A549 (cell line): ENCODE results near the gene SLC9A9. TPM values are rescaled to one million over a fixed set of nuclear protein-coding genes. Genes with fewer than 3 reads are reported as not detected.

ENCODE experiments used
- ATAC-seq, 2 experiments: fragments of 200-7000 bp in 1 of 2; fragments of >200 bp in 1 of 2; cut with Nextera tagmentation in 1 of 2; cut with Tn5 transposase in 1 of 2; 3 replicates each; pipeline versions ENCODE4 v1.8.0 to v1.9.1; 2018 to 2020; ENCODE audit warnings: mild to moderate bottlenecking in 1 of 2, moderate library complexity in 1 of 2
- CTCF ChIA-PET: fragments of 300-600 bp; sonication (Branson Sonifier 250); formaldehyde crosslinking; extraction: SDS; loops from one replicate; lab custom pipeline; 2021; ENCODE audit warnings: antibody characterized with exemption, inconsistent platforms; lab: Yijun Ruan, JAX
- POLR2A ChIA-PET: fragments of 350-600 bp; formaldehyde crosslinking; extraction: SDS; loops from one replicate; lab custom pipeline; 2021; ENCODE audit warnings: antibody characterized with exemption, inconsistent platforms; lab: Yijun Ruan, JAX
- DNase-seq, 2 experiments: peaks; one replicate each; pipeline versions ENCODE4 v3.0.0 to v3.0.0-alpha.2; 2011 to 2016; ENCODE audit warnings: low read depth in 1 of 2, low spot score in 1 of 2
- FAIRE-seq: peaks from 2 replicates; lab custom pipeline; 2011; peaks lifted over from hg19 to GRCh38; lab: Jason Lieb, UNC
- H3K27ac ChIP-seq, 2 experiments: fragments of >200 bp; sonication (Bioruptor Twin); formaldehyde crosslinking; 3 replicates each; pipeline ENCODE4 v1.5.1; 2016 to 2017
- H3K4me1 ChIP-seq: fragments of >200 bp; sonication (Bioruptor Twin); formaldehyde crosslinking; 3 replicates; pipeline ENCODE4 v1.6.1; 2016
- H3K4me2 ChIP-seq: fragments of >200 bp; sonication (Bioruptor Twin); formaldehyde crosslinking; 3 replicates; pipeline ENCODE4 v1.6.1; 2016
- H3K4me3 ChIP-seq: fragments of >200 bp; sonication (Bioruptor Twin); formaldehyde crosslinking; 3 replicates; pipeline ENCODE4 v1.5.1; 2016
- H3K9me3 ChIP-seq: fragments of >200 bp; sonication (Bioruptor Twin); formaldehyde crosslinking; 3 replicates; pipeline ENCODE4 v1.6.1; 2016
- BCL3 ChIP-seq: fragments of >200 bp; sonication (Bioruptor Twin); formaldehyde crosslinking; IDR thresholded peaks from 3 replicates; pipeline ENCODE4 v1.6.1; 2016
- CBX2 ChIP-seq: fragments of 200-600 bp; sonication (generic); IDR thresholded peaks from 2 replicates; pipeline ENCODE4 v1.6.1; 2016; ENCODE audit warnings: low read depth, mild to moderate bottlenecking, borderline replicate concordance
- ESRRA ChIP-seq: fragments of 150-350 bp; IDR thresholded peaks from 2 replicates; pipeline ENCODE4 v1.6.1; 2014; ENCODE audit warnings: mild to moderate bottlenecking, low read length, borderline replicate concordance
- FOSL2 ChIP-seq, 2 experiments: fragments of 450-650 bp in 1 of 2; fragments of >200 bp in 1 of 2; sonication (Bioruptor Twin) in 1 of 2; formaldehyde crosslinking; IDR thresholded peaks; 2 replicates each; pipeline versions ENCODE4 v1.5.0 to v1.6.1; 2016 to 2020; ENCODE audit warnings: mild to moderate bottlenecking in 1 of 2, moderate library complexity in 1 of 2
- HES2 ChIP-seq: fragments of >200 bp; sonication (Bioruptor Twin); formaldehyde crosslinking; IDR thresholded peaks from 2 replicates; pipeline ENCODE4 v1.6.1; 2016
- HEYL ChIP-seq: fragments of 250-450 bp; sonication (Bioruptor Pico); IDR thresholded peaks from 2 replicates; pipeline ENCODE4 v1.8.0; 2021; ENCODE audit warnings: mild to moderate bottlenecking, moderate library complexity
- HMGXB4 ChIP-seq: fragments of 250-450 bp; sonication (Bioruptor Pico); IDR thresholded peaks from 2 replicates; pipeline ENCODE4 v1.5.0; 2021; ENCODE audit warnings: mild to moderate bottlenecking, moderate library complexity, borderline replicate concordance
- HOXA7 ChIP-seq: fragments of 250-450 bp; sonication (Bioruptor Pico); IDR thresholded peaks from 2 replicates; pipeline ENCODE4 v1.5.0; 2020; ENCODE audit warnings: mild to moderate bottlenecking, moderate library complexity
- JUN ChIP-seq, 2 experiments: fragments of >200 bp; sonication (Bioruptor Twin); formaldehyde crosslinking; IDR thresholded peaks; 2 replicates in 1 of 2; 3 replicates in 1 of 2; pipeline ENCODE4 v1.6.1; 2016 to 2017
- KDM1A ChIP-seq: fragments of 200-600 bp; sonication (generic); IDR thresholded peaks from 2 replicates; pipeline ENCODE4 v1.6.1; 2016; ENCODE audit warnings: low read depth, mild to moderate bottlenecking
- MAFK ChIP-seq: fragments of 450-650 bp; IDR thresholded peaks from 2 replicates; pipeline ENCODE4 v1.6.1; 2014; ENCODE audit not compliant: partially characterized antibody
- NFE2L2 ChIP-seq: fragments of 150-350 bp; conservative IDR thresholded peaks from 2 replicates; pipeline ENCODE4 v1.6.1; 2014; ENCODE audit warnings: low read length
- NPAS2 ChIP-seq: fragments of 250-450 bp; sonication (Bioruptor Pico); IDR thresholded peaks from 2 replicates; pipeline ENCODE4 v1.8.0; 2022; ENCODE audit warnings: mild to moderate bottlenecking, moderate library complexity, borderline replicate concordance
- NR3C1 ChIP-seq: fragments of >200 bp; sonication (Bioruptor Twin); formaldehyde crosslinking; IDR thresholded peaks from 3 replicates; pipeline ENCODE4 v1.6.1; 2017
- PBX3 ChIP-seq: IDR thresholded peaks from 2 replicates; pipeline ENCODE4 v1.6.1; 2012
- POLR2AphosphoS2 ChIP-seq: conservative IDR thresholded peaks from 2 replicates; pipeline ENCODE4 v1.6.1; 2012; ENCODE audit warnings: low read length, improper control_type of control experiment, inconsistent platforms
- RARB ChIP-seq: fragments of 250-450 bp; sonication (Bioruptor Pico); IDR thresholded peaks from 2 replicates; pipeline ENCODE4 v1.8.0; 2021; ENCODE audit warnings: mild to moderate bottlenecking, moderate library complexity
- REST ChIP-seq: fragments of 200-600 bp; sonication (generic); IDR thresholded peaks from 2 replicates; pipeline ENCODE4 v1.6.1; 2016; ENCODE audit warnings: antibody characterized with exemption, mild to moderate bottlenecking, moderate library complexity
- RFX5 ChIP-seq: fragments of 450-650 bp; IDR thresholded peaks from 2 replicates; pipeline ENCODE4 v1.7.1; 2014; ENCODE audit warnings: antibody characterized with exemption, mild to moderate bottlenecking, moderate library complexity
- SMC3 ChIP-seq: fragments of >200 bp; sonication (Bioruptor Twin); formaldehyde crosslinking; IDR thresholded peaks from 3 replicates; pipeline ENCODE4 v1.6.1; 2018; ENCODE audit warnings: inconsistent platforms
- SREBF2 ChIP-seq: fragments of 450-650 bp; IDR thresholded peaks from 2 replicates; pipeline ENCODE4 v1.6.1; 2014; ENCODE audit warnings: mild to moderate bottlenecking, moderate library complexity
- TFCP2L1 ChIP-seq: fragments of 250-450 bp; sonication (Bioruptor Pico); IDR thresholded peaks from 2 replicates; pipeline ENCODE4 v1.5.0; 2021; ENCODE audit warnings: mild to moderate bottlenecking
- TP53 ChIP-seq: fragments of 250-450 bp; sonication (Bioruptor Pico); IDR thresholded peaks from 2 replicates; pipeline ENCODE4 v1.5.0; 2021; ENCODE audit warnings: mild to moderate bottlenecking, moderate library complexity
- ZFP36 ChIP-seq: fragments of 450-650 bp; IDR thresholded peaks from 2 replicates; pipeline ENCODE4 v1.6.1; 2014; ENCODE audit warnings: borderline replicate concordance; ENCODE audit not compliant: partially characterized antibody
- ZSCAN20 ChIP-seq: fragments of 250-450 bp; sonication (Bioruptor Pico); IDR thresholded peaks from 2 replicates; pipeline ENCODE4 v1.8.0; 2022; ENCODE audit warnings: mild to moderate bottlenecking, moderate library complexity
- WGBS: methylation state at CpG from one replicate; pipeline ENCODE4 v1.1.6; 2017; ENCODE audit errors: missing lambda C conversion rate; 5-methylcytosine and 5-hydroxymethylcytosine counted together
- polyA plus RNA-seq, 4 experiments: library from polyadenylated mRNA; depleted of rRNA in 3 of 4; stranded (reverse); fragments of >200 nt; fragmentation: RNase III in 1 of 4; extraction: RNeasy Plus Mini Kit Qiagen cat#74134 plus additional on column Dnase treatment in 1 of 4; gene quantifications; 2 replicates in 3 of 4; 3 replicates in 1 of 4; pipeline ENCODE4 v1.2.3, GENCODE V29; 2011 to 2017

SLC9A9 gene
- polyA plus RNA-seq, 2 of the 4 experiments (the other 2 are of a cell fraction) = 0.10 to 0.32 TPM

GRCh38 chr3:143222981-143223380 is 625.3 kb downstream of the SLC9A9 start:
- Histone ChIP-seq H3K9me3 (no peaks in the 10 kb centered on the region), H3K27ac (no peak overlapping the region), H3K4me3 (no peak overlapping the region), H3K4me2 (no peak overlapping the region), H3K4me1 (no peaks in the 10 kb centered on the region)
- ATAC-seq (no peak), FAIRE-seq (no peak), DNase-seq (no peak)
- ChIA-PET CTCF (no interaction called here), POLR2A (no interaction called here)
- TF ChIP-seq JUN (IDR thresholded peaks at IDR 0.05) = no peak
- TF ChIP-seq HMGXB4 (CRISPR knock-in tag) = no peak
- TF ChIP-seq RARB (CRISPR knock-in tag) = no peak
- no peak for TF ChIP-seq POLR2AphosphoS2
- TF ChIP-seq PBX3 = no peak
- no peak for TF ChIP-seq REST
- TF ChIP-seq NPAS2 (CRISPR knock-in tag) = no peak
- no peak for TF ChIP-seq MAFK
- TF ChIP-seq TP53 = no peak
- no peak for TF ChIP-seq SMC3
- no peak for TF ChIP-seq ESRRA
- no peak for TF ChIP-seq CBX2
- no peak for TF ChIP-seq BCL3
- TF ChIP-seq HES2 = no peak
- no peak for TF ChIP-seq NFE2L2
- TF ChIP-seq SREBF2 = no peak
- no peak for TF ChIP-seq KDM1A
- no peak for TF ChIP-seq NR3C1
- WGBS = 12% methylated on average over 1 of the region's 1 CpG

- ATAC-seq = no peak
- Histone ChIP-seq H3K4me2 (no peak overlapping the region), H3K4me3 (no peak overlapping the region), H3K4me1 (no peaks in the 10 kb centered on the region), H3K27ac (no peak overlapping the region), H3K9me3 (no peaks in the 10 kb centered on the region)
- TF ChIP-seq TFCP2L1 (CRISPR knock-in tag) (no peak), NFE2L2 (no peak), CBX2 (no peak), ZFP36 (no peak), ZSCAN20 (CRISPR knock-in tag) (no peak), HOXA7 (CRISPR knock-in tag) (no peak), FOSL2 (IDR thresholded peaks at IDR 0.05) (no peak), FOSL2 (CRISPR knock-in tag; IDR thresholded peaks at IDR 0.05) (no peak), HEYL (CRISPR knock-in tag) (no peak), RFX5 (no peak)
- POLR2A ChIA-PET = no interaction called here
- no peak for FAIRE-seq
- no peak for DNase-seq
- CTCF ChIA-PET = no interaction called here
- WGBS = 8% methylated on average over 3 of the region's 3 CpGs
Observed at GRCh38 chr3:143222505-143222904, 625.8 kb downstream of the SLC9A9 start.
